Panc1 (cell line): ENCODE data around the gene AGO1. TPM values are rescaled to one million over a fixed set of nuclear protein-coding genes. Genes with fewer than 3 reads are reported as not detected.

Source experiments
- ATAC-seq: fragments of 200-7000 bp; cut with Tn5 transposase; 2 replicates; pipeline ENCODE4 v1.9.1; 2020; ENCODE audit warnings: mild to moderate bottlenecking, moderate library complexity
- BruUV-seq: library from RNA; stranded (reverse); fragments of 400-500 nt; replicated peaks from 2 replicates; lab custom pipeline; 2021; lab: Mats Ljungman, UMichigan
- CTCF ChIA-PET: fragments of 300-600 bp; sonication (Branson Sonifier 250); formaldehyde crosslinking; loops from one replicate; lab custom pipeline; 2022; ENCODE audit warnings: antibody characterized with exemption; lab: Charles Lee
- POLR2A ChIA-PET: fragments of 300-600 bp; sonication (Branson Sonifier 250); formaldehyde crosslinking; loops from one replicate; lab custom pipeline; 2022; ENCODE audit warnings: antibody characterized with exemption; lab: Charles Lee
- DNase-seq: peaks from one replicate; pipeline ENCODE4 v3.0.0-alpha.2; 2010; ENCODE audit warnings: low read depth, low spot score
- H3K27ac ChIP-seq: 2 replicates; pipeline ENCODE4 v1.5.1; 2011; ENCODE audit warnings: mild to moderate bottlenecking, low read length, inconsistent platforms
- H3K27me3 ChIP-seq: fragments of 200-500 bp; sonication (Bioruptor generic); 2 replicates; pipeline ENCODE4 v1.6.0; 2014; ENCODE audit warnings: low read length, inconsistent platforms; ENCODE audit not compliant: control insufficient read depth, insufficient read depth
- H3K36me3 ChIP-seq: fragments of 200-500 bp; sonication (Bioruptor generic); 2 replicates; pipeline ENCODE4 v1.5.1; 2014; ENCODE audit warnings: inconsistent platforms, mild to moderate bottlenecking, low read length, moderate library complexity; ENCODE audit not compliant: control insufficient read depth, insufficient read depth
- H3K4me1 ChIP-seq: 2 replicates; pipeline ENCODE4 v1.5.1; 2011; ENCODE audit warnings: inconsistent platforms, mild to moderate bottlenecking, low read length, moderate library complexity; ENCODE audit not compliant: control insufficient read depth, insufficient read depth
- H3K4me3 ChIP-seq, 2 experiments: 2 replicates each; pipeline ENCODE4 v1.5.1; 2011 to 2012; ENCODE audit warnings: low read depth in 2 of 2, low read length in 2 of 2, mild to moderate bottlenecking in 2 of 2, inconsistent platforms in 1 of 2, moderate library complexity in 1 of 2
- H3K9me3 ChIP-seq: fragments of 200-500 bp; sonication (Bioruptor generic); 2 replicates; pipeline ENCODE4 v1.5.1; 2014; ENCODE audit warnings: low read depth, mild to moderate bottlenecking, inconsistent platforms, low read length, moderate library complexity; ENCODE audit not compliant: control insufficient read depth, insufficient read depth
- CTCF ChIP-seq: fragments of 450-650 bp; IDR thresholded peaks from 2 replicates; pipeline ENCODE4 v1.5.1; 2017; ENCODE audit warnings: mild to moderate bottlenecking
- POLR2AphosphoS5 ChIP-seq: IDR thresholded peaks from 2 replicates; pipeline ENCODE4 v1.6.1; 2012; ENCODE audit warnings: mild to moderate bottlenecking, low read depth, low read length, moderate library complexity
- SIN3A ChIP-seq: IDR thresholded peaks from 2 replicates; pipeline ENCODE4 v1.6.1; 2012; ENCODE audit warnings: low read depth, mild to moderate bottlenecking, low read length, moderate library complexity, borderline replicate concordance; ENCODE audit not compliant: insufficient read depth
- TCF7L2 ChIP-seq: IDR thresholded peaks from 2 replicates; pipeline ENCODE4 v1.6.1; 2011; ENCODE audit warnings: mild to moderate bottlenecking, low read depth, low read length, inconsistent platforms
- in situ Hi-C: cut with HindIII; loops from 2 replicates; pipeline ENCODE4 v1.10.0; 2016; ENCODE audit warnings: low sequenced_read_pairs, low pct_unique_long_range_greater_than_20kb
- intact Hi-C: fragments of 100-400 bp; cut with micrococcal nuclease; formaldehyde crosslinking; loops from one replicate; pipeline ENCODE4 v1.10.0; 2022; ENCODE audit not compliant: unreplicated experiment
- total RNA-seq: library from RNA; stranded (reverse); gene quantifications from one replicate; pipeline ENCODE4 v1.2.1, GENCODE V29; 2021; ENCODE audit not compliant: unreplicated experiment
- TF ChIP-seq, protein P1 (sequence below), 2 experiments: IDR thresholded peaks; 2 replicates each; pipeline ENCODE4 v1.6.1; 2011 to 2012; ENCODE audit warnings: low read depth in 2 of 2, control low read depth in 1 of 2, low read length in 1 of 2, mild to moderate bottlenecking in 1 of 2, moderate library complexity in 1 of 2; ENCODE audit not compliant: insufficient read depth in 1 of 2

The AGO1 gene
- total RNA-seq, 1 experiment from 2014 or later: 40.1 TPM

DNA sequence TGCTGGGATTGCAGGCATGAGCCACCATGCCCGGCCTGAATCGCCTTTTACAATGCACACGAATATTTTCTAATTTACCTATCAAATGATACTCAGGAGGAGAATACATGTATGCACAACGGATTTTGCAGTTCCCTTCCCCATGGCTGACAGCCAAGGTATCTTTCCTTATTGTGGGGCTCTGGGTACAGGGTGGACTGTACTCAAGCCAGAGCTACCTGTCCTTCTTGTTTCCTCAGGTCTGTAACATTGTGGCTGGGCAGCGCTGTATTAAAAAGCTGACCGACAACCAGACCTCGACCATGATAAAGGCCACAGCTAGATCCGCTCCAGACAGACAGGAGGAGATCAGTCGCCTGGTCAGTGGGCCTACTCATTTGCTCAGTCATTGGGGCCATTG lies 18.2 kb downstream of the AGO1 start:
- no peak for TF ChIP-seq CTCF
- TF ChIP-seq SIN3A: no peak
- no peak for TF ChIP-seq TCF7L2
- TF ChIP-seq POLR2AphosphoS5: no peak
- TF ChIP-seq, protein P1, sequence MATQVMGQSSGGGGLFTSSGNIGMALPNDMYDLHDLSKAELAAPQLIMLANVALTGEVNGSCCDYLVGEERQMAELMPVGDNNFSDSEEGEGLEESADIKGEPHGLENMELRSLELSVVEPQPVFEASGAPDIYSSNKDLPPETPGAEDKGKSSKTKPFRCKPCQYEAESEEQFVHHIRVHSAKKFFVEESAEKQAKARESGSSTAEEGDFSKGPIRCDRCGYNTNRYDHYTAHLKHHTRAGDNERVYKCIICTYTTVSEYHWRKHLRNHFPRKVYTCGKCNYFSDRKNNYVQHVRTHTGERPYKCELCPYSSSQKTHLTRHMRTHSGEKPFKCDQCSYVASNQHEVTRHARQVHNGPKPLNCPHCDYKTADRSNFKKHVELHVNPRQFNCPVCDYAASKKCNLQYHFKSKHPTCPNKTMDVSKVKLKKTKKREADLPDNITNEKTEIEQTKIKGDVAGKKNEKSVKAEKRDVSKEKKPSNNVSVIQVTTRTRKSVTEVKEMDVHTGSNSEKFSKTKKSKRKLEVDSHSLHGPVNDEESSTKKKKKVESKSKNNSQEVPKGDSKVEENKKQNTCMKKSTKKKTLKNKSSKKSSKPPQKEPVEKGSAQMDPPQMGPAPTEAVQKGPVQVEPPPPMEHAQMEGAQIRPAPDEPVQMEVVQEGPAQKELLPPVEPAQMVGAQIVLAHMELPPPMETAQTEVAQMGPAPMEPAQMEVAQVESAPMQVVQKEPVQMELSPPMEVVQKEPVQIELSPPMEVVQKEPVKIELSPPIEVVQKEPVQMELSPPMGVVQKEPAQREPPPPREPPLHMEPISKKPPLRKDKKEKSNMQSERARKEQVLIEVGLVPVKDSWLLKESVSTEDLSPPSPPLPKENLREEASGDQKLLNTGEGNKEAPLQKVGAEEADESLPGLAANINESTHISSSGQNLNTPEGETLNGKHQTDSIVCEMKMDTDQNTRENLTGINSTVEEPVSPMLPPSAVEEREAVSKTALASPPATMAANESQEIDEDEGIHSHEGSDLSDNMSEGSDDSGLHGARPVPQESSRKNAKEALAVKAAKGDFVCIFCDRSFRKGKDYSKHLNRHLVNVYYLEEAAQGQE (IDR thresholded peaks at IDR 0.05; ENCODE audit: insufficient read depth in 1 of 2, low read depth in 2 of 2, low read length in 1 of 2): no peak
- H3K4me3 ChIP-seq: no peak overlapping the region
- H3K27me3 ChIP-seq: no peaks in the 10 kb centered on the region
- H3K9me3 ChIP-seq: no peaks in the 10 kb centered on the region
- DNase-seq (no peak), ATAC-seq (no peak)
- in situ Hi-C loops (no loop called here), intact Hi-C loops (no loop called here)
- no peak overlapping the region for H3K27ac ChIP-seq
- ChIA-PET CTCF (no interaction called here), POLR2A (no interaction called here)
- H3K4me1 ChIP-seq: no peaks in the 10 kb centered on the region
- 0 out of 2 replicates have a peak, but pooled peaks cover 8% of the 10 kb centered on the region for H3K36me3 ChIP-seq
- BruUV-seq: no TSS peak

GRCh38 chr1:35902671-35903070 lies 19.7 kb downstream of the AGO1 start:
- no TSS peak for BruUV-seq
- intact Hi-C loops: no loop called here
- DNase-seq: no peak
- Histone ChIP-seq H3K9me3 (no peaks in the 10 kb centered on the region), H3K4me1 (no peaks in the 10 kb centered on the region), H3K36me3 (0 out of 2 replicates have a peak, but pooled peaks cover 4% of the 10 kb centered on the region), H3K27ac (no peak overlapping the region), H3K4me3 (no peak overlapping the region), H3K27me3 (no peaks in the 10 kb centered on the region)
- TF ChIP-seq POLR2AphosphoS5 (no peak), TCF7L2 (no peak), SIN3A (no peak), CTCF (no peak)
- TF ChIP-seq, protein P1 (IDR thresholded peaks at IDR 0.05; ENCODE audit: insufficient read depth in 1 of 2, low read depth in 2 of 2, low read length in 1 of 2): no peak
- CTCF ChIA-PET: no interaction called here
- POLR2A ChIA-PET: no interaction called here
- ATAC-seq: no peak
- in situ Hi-C loops: no loop called here
